GM21576 (cell line): ENCODE data around the gene FALEC.
"Not testable (repeated sequence)": the region's sequence is repeated elsewhere in the genome, so short reads cannot be mapped to it uniquely, and the experiment has no call there.

Experiments
- ATAC-seq: cut with Tn5 transposase; IDR thresholded peaks from one replicate; pipeline ENCODE4 v1.9.1; 2021; ENCODE audit warnings: mild to moderate bottlenecking, moderate library complexity; ENCODE audit not compliant: unreplicated experiment

The FALEC gene

DNA sequence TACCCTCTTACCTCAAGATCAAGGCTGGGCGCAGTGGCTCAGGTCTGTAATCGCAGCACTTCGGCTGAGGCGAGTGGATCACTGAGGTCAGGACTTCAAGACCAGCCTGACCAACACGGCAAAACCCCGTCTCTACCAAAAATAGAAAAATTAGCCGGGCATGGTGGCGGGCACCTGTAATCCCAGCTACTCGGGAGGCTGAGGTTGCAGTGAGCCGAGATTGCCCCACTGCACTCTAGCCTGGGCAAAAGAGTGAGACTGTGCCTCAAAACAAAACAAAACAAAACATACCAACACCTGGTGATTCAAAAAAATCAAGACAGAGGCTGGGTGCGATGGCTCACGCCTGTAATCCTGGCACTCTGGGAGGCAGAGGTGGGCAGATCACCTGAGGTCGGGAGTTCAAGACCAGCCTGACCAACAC is 58.1 kb downstream of the FALEC start:
- ATAC-seq: not testable (repeated sequence)

DNA sequence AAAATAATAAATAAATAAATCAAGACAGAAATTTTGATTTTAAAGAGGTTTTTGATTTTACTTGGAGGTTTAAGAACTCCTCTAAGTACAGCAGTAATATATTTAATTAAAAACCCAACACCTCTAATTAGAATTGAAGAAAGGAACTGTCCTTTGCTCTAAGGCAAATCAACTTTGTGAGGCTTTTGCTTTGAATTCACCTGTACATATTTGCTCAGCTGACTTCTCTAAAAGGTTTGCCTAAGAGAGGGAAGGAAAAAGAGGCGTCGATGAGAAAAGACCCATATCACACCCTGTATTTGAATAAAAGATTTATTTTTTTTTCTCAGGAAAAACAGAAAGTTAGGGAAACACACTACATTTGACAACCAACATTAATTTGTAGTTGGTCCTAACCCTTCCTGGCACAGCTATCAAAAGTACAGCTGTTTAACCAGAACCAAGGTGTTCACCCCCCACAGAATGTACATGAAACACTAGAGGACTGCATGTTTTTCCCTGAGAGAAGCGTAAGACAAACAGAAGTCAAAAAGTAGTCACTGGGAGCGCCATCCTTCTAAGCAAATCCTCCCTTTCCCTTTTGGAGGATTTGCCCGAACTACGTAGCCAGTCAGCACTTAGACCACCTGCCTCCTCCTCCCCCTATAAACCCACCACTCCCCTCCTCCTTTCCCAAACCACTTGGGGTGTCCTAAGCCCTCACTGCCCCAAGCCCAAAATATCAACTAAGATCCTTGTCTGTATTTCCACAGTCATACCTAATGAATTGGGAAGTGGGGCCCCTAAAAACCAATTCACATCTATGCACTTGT is 58.9 kb downstream of the FALEC start:
- no peak for ATAC-seq

DNA sequence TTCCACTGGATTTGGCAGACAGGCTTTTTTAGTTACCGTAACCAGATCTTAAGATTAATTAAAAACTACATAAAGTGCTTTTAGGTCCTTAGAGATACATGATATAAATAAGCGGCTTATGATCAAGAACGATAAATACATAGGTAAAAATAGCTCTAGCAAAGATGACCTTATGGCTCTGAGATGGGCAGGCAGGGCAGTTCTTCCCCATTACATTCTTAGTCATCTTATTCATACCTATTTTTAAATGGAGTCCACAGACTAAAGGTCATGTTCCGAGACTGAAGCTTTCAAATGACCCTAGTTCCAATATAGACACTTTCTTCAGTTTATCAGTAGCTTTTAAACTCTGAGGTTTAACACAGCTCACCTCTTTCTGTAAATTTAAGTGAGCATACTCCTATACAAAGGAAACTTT is 59.5 kb downstream of the FALEC start:
- ATAC-seq: no peak

DNA sequence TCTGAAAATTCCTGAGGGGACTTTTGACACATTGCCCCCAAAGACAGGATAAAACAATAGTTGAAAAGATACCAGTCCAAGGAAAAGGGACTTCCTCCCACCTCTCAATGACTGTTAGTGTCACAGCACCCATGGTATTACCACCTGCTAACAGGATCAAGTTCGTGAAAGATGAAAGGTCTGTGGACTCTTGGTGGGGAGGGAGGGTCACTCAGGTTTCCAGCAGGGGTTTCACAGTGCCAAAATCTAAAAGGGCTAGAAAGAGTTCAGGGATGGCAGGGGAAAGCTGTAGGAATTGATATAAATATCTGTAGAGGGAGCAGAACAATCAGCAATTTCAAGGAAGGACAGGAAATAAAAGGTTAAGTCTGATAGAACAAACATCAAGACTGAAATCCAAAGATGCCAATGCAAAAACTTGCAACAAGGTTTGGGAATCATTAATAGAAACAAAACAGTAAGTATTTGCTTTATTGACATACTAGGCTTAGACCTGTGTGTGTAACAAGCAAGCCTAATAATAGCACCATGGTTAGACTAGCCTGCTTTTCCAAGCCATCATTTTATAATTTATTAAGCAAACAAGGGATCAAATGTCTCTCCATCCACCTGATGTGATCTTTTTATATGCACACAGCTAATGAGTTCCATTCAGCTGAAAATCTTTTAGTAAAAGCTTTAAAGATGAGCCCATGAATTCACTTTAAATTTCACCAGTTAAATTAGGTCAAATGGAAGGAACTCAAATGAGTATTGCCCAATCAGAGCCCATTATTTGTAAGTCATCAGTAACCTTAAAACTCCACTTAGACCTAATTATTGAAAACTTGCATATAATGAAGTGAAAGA is 60.2 kb downstream of the FALEC start:
- ATAC-seq: no peak

DNA sequence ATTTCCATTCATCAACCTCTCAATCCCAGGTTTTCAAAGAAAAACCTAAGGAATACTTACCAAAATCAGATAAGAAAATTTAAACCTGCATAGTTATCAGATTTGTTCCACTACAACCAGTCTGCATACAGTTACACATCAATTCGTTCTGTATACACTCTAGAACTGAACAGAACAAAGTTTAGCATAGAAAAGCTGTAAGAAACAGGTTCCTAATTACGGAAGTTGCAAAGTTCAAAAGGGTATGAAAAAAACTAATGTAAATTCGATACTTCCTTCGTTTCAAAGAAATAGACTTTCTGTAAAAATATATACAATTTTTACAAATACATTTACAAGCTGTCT is 60.8 kb downstream of the FALEC start:
- no peak for ATAC-seq

DNA sequence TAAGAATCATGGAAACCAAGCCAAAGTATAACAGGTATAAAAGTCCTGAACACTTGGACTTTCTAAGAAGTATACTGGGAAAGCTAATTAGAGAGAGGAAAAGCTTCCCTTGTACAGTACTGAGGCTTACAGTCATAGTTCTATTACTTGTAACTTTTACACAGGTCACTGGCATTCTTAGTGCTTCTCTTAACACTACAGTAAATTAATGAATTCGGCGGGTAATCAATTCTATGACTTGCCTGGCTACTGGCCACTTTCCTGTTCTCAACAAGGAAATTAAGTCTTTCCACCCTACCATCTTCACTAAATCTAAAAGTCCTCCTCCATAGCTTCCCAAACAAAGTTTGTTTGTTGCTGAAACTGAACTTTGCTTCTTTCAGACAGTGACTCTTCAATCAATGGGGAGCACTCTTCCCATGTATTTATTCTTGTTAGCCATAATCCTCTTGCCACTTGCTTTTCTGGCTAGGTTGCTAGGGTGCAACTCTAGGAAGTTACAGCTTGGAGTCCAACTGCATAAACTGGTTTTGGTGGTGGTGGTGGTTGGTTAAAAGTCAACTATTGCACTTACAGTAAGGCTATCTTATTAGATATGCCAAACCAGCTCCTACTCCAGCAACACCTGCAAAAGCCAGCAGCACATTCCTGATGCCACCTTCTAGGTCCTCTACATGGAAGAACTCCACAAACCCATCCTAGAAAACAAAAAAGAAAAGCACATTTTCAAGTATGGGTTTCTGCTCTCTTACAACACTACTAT is 61.4 kb downstream of the FALEC start:
- ATAC-seq: no peak

DNA sequence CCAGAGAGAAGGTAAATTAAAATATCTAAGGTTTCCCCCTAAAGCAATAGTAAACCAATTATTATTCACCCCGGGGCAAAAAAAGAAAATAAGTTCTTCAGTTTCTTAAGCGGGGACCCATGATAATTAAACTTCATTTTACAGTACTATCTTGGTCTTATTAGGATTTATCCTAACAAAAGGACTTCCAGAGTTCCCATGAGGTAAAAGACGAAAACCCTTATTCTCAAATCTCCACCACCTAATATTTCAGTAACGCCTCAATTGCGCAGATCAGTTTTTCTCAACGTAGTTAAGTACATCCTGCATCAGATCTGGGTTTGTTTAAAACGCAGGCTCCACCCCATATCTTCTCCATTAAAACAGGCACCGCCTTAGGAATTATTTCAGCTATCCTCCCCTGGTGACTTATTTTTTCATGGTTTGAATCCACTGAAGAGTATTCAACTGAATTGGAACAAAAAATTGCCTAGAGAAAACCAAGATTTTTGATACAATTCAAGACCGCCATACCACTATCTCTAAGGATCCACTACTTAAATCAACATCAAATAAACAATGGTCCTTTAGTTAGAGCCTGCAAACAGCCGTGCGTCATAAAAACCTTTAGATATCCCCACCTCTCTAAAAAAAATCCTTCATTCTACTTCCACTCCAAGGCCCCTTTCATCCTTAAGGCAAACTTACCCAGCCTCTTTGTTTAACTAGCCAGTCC is 62.2 kb downstream of the FALEC start:
- ATAC-seq: no peak

DNA sequence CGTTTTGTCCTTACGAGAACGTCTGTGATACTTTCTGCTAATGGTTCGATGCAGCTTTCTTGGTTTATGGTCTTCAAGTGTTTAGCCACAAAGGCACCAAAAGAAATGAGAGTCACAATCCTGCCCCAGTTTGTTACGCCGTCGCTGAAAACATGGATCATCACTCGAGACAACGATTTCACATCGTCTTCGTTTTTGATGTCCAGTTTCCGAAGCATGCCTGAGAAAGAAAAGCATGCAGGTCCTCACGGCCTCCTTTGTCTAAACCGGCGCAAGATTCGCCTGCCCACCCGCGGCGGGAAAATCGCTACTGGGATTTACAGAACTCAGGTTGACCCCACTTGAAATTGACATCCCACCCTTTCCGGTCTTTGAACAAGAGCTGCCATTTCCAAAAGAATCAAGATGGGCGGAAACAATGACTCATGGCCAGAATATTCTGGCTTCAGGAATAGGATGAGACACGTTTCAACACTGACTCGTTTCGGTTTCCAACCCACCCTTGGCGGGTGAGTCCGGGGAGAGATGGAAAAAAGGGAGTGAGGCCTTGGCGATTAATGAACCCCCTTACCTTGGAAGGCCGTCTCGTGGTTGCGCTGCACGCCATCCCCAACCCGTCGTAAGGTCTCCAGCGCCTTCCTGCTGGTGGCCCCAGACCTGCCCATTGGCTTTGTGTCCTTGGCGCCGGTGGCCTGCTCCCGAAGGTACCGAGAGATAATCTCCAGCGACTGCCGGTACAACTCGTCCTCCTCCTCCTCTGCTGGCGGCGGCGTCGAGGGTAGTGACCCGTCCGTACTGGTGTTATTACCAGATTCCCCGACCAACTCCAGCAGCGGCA is 62.9 kb downstream of the FALEC start:
- ATAC-seq: no peak

DNA sequence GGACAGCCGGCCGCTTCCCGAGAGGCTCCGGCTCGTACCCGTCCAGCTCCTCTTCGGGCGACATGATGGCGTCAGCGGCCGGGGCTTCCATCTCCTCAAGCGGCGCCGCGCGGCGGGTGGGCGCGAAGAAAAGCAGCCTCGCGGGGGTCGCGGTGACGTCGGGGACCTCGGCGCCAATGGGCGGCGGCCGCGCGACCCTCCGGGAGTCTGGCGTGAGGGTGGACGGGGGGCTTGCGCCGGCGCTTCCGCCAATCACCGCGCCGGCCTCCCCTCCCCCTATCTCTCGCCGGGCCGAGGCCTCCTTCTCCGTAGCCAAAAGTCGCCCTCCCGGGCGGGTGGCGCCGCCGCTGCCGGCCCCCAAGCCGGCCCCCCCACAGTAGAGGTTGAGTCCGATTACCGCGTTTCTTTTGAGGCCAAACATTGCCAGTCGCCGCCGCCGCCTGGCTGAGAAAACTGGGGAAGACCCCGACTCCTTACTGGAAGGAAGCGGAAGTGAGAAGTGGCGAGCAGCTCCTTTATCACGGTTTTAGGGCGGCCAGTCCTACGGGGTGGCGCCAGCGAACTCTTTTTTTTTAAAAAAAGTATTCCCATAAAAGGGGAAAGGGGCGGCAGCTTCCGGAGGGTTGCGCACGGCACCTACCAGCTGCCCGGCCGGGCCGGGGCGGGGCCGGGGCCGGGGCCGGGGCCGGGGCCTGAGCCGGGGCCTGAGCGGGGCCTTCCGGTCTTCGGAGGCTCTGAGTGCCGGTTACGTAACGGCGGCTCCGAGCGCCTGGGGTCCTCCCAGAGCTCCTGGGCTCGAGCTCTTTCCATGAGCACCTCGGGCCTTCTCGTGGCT is 63.8 kb downstream of the FALEC start, which contains the start of gene MCL1:
Gene MCL1 (minus strand): TSS at position 501 of the 835 bp plus-strand sequence. CDS start 80 bp downstream, at position 421.
- ATAC-seq: peak; percentile 81

DNA sequence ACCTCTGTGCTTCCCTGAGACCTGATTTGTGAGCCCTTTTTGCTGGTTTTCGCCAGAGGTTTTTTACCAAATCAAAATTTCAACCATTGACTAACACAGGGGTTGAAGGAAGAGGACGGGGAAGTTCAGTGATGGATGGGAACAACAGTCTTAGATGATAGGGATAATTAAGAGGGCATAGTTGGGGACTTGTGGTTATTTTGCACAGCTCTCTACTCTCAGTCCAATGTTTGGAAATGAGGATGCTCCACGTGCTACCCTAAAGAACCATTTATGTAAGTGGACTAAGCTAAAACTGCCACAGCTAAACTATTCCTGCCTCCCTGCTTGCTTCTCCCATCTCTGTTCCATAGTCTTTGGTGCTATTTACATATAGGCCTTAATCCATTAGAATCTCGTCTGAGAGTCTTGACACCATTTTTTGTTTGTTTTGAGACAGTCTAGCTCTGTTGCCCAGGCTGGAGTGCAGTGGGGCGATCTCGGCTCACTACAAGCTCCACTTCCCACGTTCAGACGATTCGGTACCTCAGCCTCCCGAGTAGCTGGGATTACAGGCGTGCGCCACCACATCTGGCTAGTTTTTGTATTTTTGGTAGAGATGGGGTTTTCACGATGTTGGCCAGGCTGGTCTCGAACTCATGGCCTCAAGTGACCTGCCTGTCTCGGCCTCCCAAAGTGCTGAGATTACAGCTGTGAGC is 64.5 kb downstream of the FALEC start:
- no peak for ATAC-seq

DNA sequence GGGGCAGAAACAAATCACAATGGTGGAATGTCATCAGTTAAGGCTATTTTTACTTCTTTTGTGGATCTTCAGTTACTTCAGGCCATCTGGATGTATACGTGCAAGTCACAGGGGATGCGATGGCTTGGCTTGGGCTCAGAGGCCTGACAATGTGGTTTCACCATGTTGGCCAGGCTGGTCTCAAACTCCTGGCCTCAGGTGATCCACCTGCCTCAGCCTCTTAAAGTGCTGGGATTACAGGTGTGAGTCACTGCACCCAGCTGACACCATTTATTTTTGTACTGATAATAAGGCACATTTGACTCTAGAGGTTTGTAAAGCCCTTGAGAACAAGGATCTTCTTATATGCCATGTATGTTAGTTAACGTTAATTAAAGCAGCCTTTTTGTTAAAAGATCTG is 65.4 kb downstream of the FALEC start:
- not testable (repeated sequence) for ATAC-seq

DNA sequence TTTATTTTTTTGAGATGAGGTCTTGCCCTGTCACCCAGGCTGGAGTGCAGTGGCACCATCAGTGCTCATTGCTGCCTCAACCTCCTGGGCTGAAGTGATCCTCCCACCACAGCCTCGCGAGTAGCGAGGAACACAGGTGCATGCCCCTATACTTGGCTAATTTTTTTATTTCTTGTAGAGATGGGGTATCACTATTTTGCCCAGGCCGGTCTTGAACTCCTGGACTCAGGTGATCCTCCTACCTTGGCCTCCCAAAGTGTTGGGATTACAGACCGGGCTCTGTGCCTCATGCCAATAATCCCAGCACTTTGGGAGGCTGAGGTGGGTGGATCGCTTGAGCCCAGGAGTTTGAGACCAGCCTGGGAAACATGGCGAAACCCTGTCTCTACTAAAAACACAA is 65.9 kb downstream of the FALEC start:
- not testable (repeated sequence) for ATAC-seq

DNA sequence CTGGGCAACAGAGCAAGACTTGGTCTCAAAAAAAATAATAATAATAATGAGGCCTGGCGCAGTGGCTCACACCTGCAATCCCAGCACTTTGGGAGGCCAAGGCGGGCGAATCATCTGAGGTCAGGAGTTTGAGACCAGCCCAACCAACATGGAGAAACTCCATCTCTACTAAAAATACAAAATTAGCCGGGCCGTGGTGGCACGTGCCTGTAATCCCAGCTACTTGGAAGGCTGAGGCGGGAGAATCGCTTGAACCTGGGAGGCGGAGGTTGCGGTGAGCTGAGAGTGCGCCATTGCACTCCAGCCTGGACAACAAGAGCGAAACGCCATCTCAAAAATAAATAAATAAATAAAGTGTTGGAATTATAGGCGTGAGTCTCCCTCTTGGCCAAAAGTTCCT is 66.4 kb downstream of the FALEC start:
- ATAC-seq: not testable (repeated sequence)

DNA sequence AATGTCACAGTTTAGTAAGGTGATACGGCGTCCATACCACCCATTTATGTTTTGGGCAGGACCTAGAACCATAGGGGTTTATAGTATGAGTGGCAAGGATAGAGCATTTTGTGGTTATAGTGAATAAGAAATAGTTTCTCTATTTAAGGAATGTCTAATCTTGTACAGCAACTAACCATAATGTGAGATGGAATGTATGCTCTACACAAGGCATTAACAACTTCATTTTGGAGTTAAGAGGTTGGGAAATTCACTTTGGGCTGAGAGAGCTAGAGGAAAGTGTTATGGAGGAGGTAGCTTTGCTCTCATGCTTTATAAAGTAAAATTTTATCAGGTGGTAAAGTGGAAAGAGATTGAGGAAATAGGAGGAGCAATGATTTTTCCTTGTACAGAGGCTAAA is 66.8 kb downstream of the FALEC start:
- ATAC-seq: no peak
